Measurements from ENCODE around the gene MPRIP. TPM values are rescaled to one million over a fixed set of nuclear protein-coding genes. Genes with fewer than 3 reads are reported as not detected.
A peak's percentile ranks its signal among the peaks of the same experiment; 100 is the strongest.

The MPRIP gene
- total and polyA plus RNA-seq, 2 of the 13 experiments (the other 11 are each of a cell fraction or from before 2014, with no cell fraction given), result 50.2 to 52.4 TPM

GRCh38 chr17:17206124-17206912 lies 164.1 kb downstream of the MPRIP start, which contains the start of gene PLD6 (continued):
- TF ChIP-seq ZGPAT (CRISPR knock-in tag; IDR thresholded peaks at IDR 0.05) (peak; percentile 58; the same call in 1 of the 2 replicates), HMG20B (CRISPR knock-in tag; conservative IDR thresholded peaks at IDR 0.05) (no peak), POLR2AphosphoS2 (IDR thresholded peaks at IDR 0.05; ENCODE audit: low read depth, low read length) (no peak), SMAD9 (CRISPR knock-in tag; IDR thresholded peaks at IDR 0.05) (peak; percentile 46), ARID4A (CRISPR knock-in tag; IDR thresholded peaks at IDR 0.05; ENCODE audit: borderline replicate concordance) (peak; percentile 98), NBN (conservative IDR thresholded peaks at IDR 0.05) (no peak), BHLHE40 (IDR thresholded peaks at IDR 0.05; ENCODE audit: low read length) (peak; percentile 97), ZNF275 (CRISPR knock-in tag; IDR thresholded peaks at IDR 0.05; ENCODE audit: borderline replicate concordance) (peak; percentile 62; the same call in 1 of the 2 replicates), ZBTB10 (CRISPR knock-in tag; IDR thresholded peaks at IDR 0.05; ENCODE audit: borderline replicate concordance) (0 out of 2 replicates have a peak, but pooled peaks have one; percentile 8), CEBPG (CRISPR knock-in tag; IDR thresholded peaks at IDR 0.05) (no peak), ZNF629 (CRISPR knock-in tag; conservative IDR thresholded peaks at IDR 0.05) (peak; percentile 47), ZNF564 (CRISPR knock-in tag; IDR thresholded peaks at IDR 0.05) (peak; percentile 94; the same call in 1 of the 2 replicates), KDM1A (CRISPR knock-in tag; IDR thresholded peaks at IDR 0.05) (peak; percentile 68; the same call in 1 of the 2 replicates), ZNF253 (CRISPR knock-in tag; IDR thresholded peaks at IDR 0.05; ENCODE audit: borderline replicate concordance) (peak; percentile 68), FUBP1 (CRISPR knock-in tag; IDR thresholded peaks at IDR 0.05; ENCODE audit: borderline replicate concordance) (0 out of 2 replicates have a peak, but pooled peaks have one; percentile 16)
